K562 (cell line): ENCODE measurements around the gene PRKACA.

Source experiments
- NR2C1 ChIP-seq, 2 experiments: fragments of 450-650 bp; IDR thresholded peaks; 2 replicates each; pipeline ENCODE4 v1.6.1; 2017; ENCODE audit warnings: mild to moderate bottlenecking in 2 of 2, antibody characterized with exemption in 1 of 2, inconsistent platforms in 1 of 2, missing compliant biosample characterization in 1 of 2, missing genetic modification characterization in 1 of 2
- SMAD1 ChIP-seq: fragments of 150-350 bp; IDR thresholded peaks from 2 replicates; pipeline ENCODE4 v1.6.1; 2014; ENCODE audit warnings: low read length, low read depth; ENCODE audit not compliant: partially characterized antibody
- TRIM28 ChIP-seq: fragments of 450-650 bp; IDR thresholded peaks from 2 replicates; pipeline ENCODE4 v1.6.1; 2017
- TF ChIP-seq, protein P1 (sequence below), 2 experiments: fragments of 450-650 bp in 1 of 2; sonication (generic) in 1 of 2; formaldehyde crosslinking; conservative IDR thresholded peaks; 2 replicates each; pipeline versions ENCODE4 v1.4.0 to v1.8.1; 2020 to 2022; ENCODE audit warnings: mild to moderate bottlenecking in 1 of 2, missing genetic modification reagents in 1 of 2

DNA sequence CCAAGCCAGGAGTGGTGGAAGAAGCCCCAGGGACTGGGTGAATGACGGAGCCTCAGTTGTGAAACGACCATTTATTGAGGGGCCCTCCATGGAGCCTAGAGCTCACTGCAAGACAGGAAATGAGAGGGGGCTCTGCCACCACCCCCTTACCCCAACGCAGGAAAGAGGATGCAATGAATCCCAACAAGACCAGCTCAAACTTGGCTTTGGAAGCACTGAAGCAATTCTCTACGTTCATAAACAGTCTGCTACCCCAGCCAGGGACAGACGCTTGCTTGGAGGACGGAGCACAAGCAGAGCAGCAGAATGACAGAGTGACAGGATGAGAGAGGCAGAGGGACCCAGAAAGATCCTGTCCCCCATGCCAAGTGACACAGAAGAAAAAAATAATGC, 1.0 kb downstream of the PRKACA start:
- TF ChIP-seq SMAD1: no peak
- no peak for TF ChIP-seq TRIM28
- no peak for TF ChIP-seq NR2C1 (IDR thresholded peaks at IDR 0.05)
- no peak for TF ChIP-seq NR2C1 (tag; IDR thresholded peaks at IDR 0.05)
- TF ChIP-seq, protein P1, sequence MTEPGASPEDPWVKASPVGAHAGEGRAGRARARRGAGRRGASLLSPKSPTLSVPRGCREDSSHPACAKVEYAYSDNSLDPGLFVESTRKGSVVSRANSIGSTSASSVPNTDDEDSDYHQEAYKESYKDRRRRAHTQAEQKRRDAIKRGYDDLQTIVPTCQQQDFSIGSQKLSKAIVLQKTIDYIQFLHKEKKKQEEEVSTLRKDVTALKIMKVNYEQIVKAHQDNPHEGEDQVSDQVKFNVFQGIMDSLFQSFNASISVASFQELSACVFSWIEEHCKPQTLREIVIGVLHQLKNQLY (CRISPR knock-in tag; conservative IDR thresholded peaks at IDR 0.05): no peak
